Neural cell (in vitro differentiated cells): ENCODE results near the gene XPR1. TPM values are rescaled to one million over a fixed set of nuclear protein-coding genes. Genes with fewer than 3 reads are reported as not detected.
"Not testable (repeated sequence)": the region's sequence is repeated elsewhere in the genome, so short reads cannot be mapped to it uniquely, and the experiment has no call there.

Experiments
- H2AFZ ChIP-seq: fragments of 200-600, 300-800 bp; sonication (generic), shearing (Covaris generic); 2 replicates; pipeline ENCODE4 v1.6.0; 2014; ENCODE audit warnings: low read depth, mild to moderate bottlenecking, antibody characterized with exemption, low read length, moderate library complexity
- H3F3A ChIP-seq: fragments of 200-600 bp; shearing (Covaris generic); 2 replicates; pipeline ENCODE4 v1.6.1; 2016; ENCODE audit warnings: mild to moderate bottlenecking, moderate library complexity, mixed read lengths, antibody characterized with exemption, low read length; ENCODE audit not compliant: insufficient read depth, poor library complexity, severe bottlenecking
- H3K27ac ChIP-seq: fragments of 200-600, 300-800 bp; sonication (generic), shearing (Covaris generic); 2 replicates; pipeline ENCODE4 v1.5.1; 2014; ENCODE audit warnings: mild to moderate bottlenecking, low read length, moderate library complexity
- H3K27me3 ChIP-seq: fragments of 300-800, 200-600 bp; sonication (generic), shearing (Covaris generic); 2 replicates; pipeline ENCODE4 v1.6.0; 2014; ENCODE audit warnings: mild to moderate bottlenecking, low read depth, low read length, moderate library complexity; ENCODE audit not compliant: insufficient read depth
- H3K36me3 ChIP-seq: fragments of 300-800, 200-600 bp; sonication (generic), shearing (Covaris generic); 2 replicates; pipeline ENCODE4 v1.5.1; 2014; ENCODE audit warnings: mild to moderate bottlenecking, antibody characterized with exemption, low read length, moderate library complexity; ENCODE audit not compliant: insufficient read depth
- H3K4me2 ChIP-seq: fragments of 300-800, 200-600 bp; sonication (generic), shearing (Covaris generic); 2 replicates; pipeline ENCODE4 v1.6.0; 2014; ENCODE audit warnings: mild to moderate bottlenecking, low read length
- H3K4me3 ChIP-seq: fragments of 300-800, 200-600 bp; sonication (generic), shearing (Covaris generic); 2 replicates; pipeline ENCODE4 v1.5.1; 2014; ENCODE audit warnings: mild to moderate bottlenecking, low read length, moderate library complexity
- H3K79me2 ChIP-seq: fragments of 200-600 bp; shearing (Covaris generic); replicated peaks from 2 replicates; pipeline ENCODE4 v1.6.0; 2014; ENCODE audit warnings: mild to moderate bottlenecking, low read length, moderate library complexity; ENCODE audit not compliant: insufficient read depth
- H3K9ac ChIP-seq: fragments of 300-800, 200-600 bp; sonication (generic), shearing (Covaris generic); 2 replicates; pipeline ENCODE4 v1.6.1; 2016; ENCODE audit warnings: mild to moderate bottlenecking, low read length, mixed read lengths
- H3K9me2 ChIP-seq: fragments of 200-600 bp; shearing (Covaris generic); 2 replicates; pipeline ENCODE4 v1.6.1; 2016; ENCODE audit warnings: mild to moderate bottlenecking, low read length, mixed read lengths; ENCODE audit not compliant: insufficient read depth
- H3K9me3 ChIP-seq: fragments of 200-600, 300-800 bp; sonication (generic), shearing (Covaris generic); 2 replicates; pipeline ENCODE4 v1.6.1; 2016; ENCODE audit warnings: mild to moderate bottlenecking, mixed run types, low read length, moderate library complexity, mixed read lengths
- H4K20me1 ChIP-seq: fragments of 200-600 bp; shearing (Covaris generic); 2 replicates; pipeline ENCODE4 v1.6.1; 2016; ENCODE audit warnings: mild to moderate bottlenecking, mixed run types; ENCODE audit not compliant: insufficient read depth
- CTCF ChIP-seq: fragments of 450-650 bp; IDR thresholded peaks from 2 replicates; pipeline ENCODE4 v1.5.1; 2014; ENCODE audit warnings: antibody characterized with exemption, mild to moderate bottlenecking, moderate library complexity; ENCODE audit not compliant: poor library complexity, severe bottlenecking
- EP300 ChIP-seq: fragments of 450-650 bp; conservative IDR thresholded peaks from 2 replicates; pipeline ENCODE4 v1.6.1; 2014; ENCODE audit warnings: antibody characterized with exemption, mild to moderate bottlenecking, moderate library complexity; ENCODE audit not compliant: poor library complexity, severe bottlenecking
- EZH2 ChIP-seq: fragments of 200-600, 300-800 bp; shearing (Covaris generic), sonication (generic); IDR thresholded peaks from 2 replicates; pipeline ENCODE4 v1.6.1; 2014; ENCODE audit warnings: antibody characterized with exemption, low read length, borderline replicate concordance, mild to moderate bottlenecking; ENCODE audit not compliant: insufficient read depth, poor library complexity, severe bottlenecking
- MXI1 ChIP-seq: fragments of 450-650 bp; conservative IDR thresholded peaks from 2 replicates; pipeline ENCODE4 v1.6.1; 2014; ENCODE audit warnings: antibody characterized with exemption, mild to moderate bottlenecking; ENCODE audit not compliant: poor library complexity, severe bottlenecking
- POLR2AphosphoS5 ChIP-seq: IDR thresholded peaks from 2 replicates; pipeline ENCODE4 v1.6.1; 2012
- RAD21 ChIP-seq: fragments of 450-650 bp; conservative IDR thresholded peaks from 2 replicates; pipeline ENCODE4 v1.6.1; 2014; ENCODE audit warnings: antibody characterized with exemption, mild to moderate bottlenecking, moderate library complexity
- SMC3 ChIP-seq: fragments of 450-650 bp; conservative IDR thresholded peaks from 2 replicates; pipeline ENCODE4 v1.6.1; 2014; ENCODE audit warnings: antibody characterized with exemption, mild to moderate bottlenecking, moderate library complexity; ENCODE audit not compliant: poor library complexity
- TAF1 ChIP-seq: IDR thresholded peaks from 2 replicates; pipeline ENCODE4 v1.6.1; 2012; ENCODE audit warnings: low read depth
- polyA plus RNA-seq: library from polyadenylated mRNA; depleted of rRNA; stranded (reverse); fragments of >200 nt; gene quantifications from 2 replicates; pipeline ENCODE4 v1.2.3, GENCODE V29; 2014
- TF ChIP-seq, protein P1 (sequence below): IDR thresholded peaks from 2 replicates; pipeline ENCODE4 v1.6.1; 2012; ENCODE audit warnings: borderline replicate concordance

Gene XPR1
- polyA plus RNA-seq, 1 donor from 2014 or later, result 185 TPM

GRCh38 chr1:180644526-180645192 is 12.8 kb downstream of the XPR1 start:
- no peaks in the 10 kb centered on the region for H3K27me3 ChIP-seq
- no peak overlapping the region for H3K27ac ChIP-seq
- H3F3A ChIP-seq, result no peaks in the 10 kb centered on the region
- H3K36me3 ChIP-seq, result no peaks in the 10 kb centered on the region
- no peak overlapping the region for H3K9ac ChIP-seq
- no peaks in the 10 kb centered on the region for H4K20me1 ChIP-seq
- H3K79me2 ChIP-seq, result peaks cover 81% of the 10 kb centered on the region
- H3K9me2 ChIP-seq, result no peaks in the 10 kb centered on the region
- H2AFZ ChIP-seq, result no peak overlapping the region
- no peaks in the 10 kb centered on the region for H3K9me3 ChIP-seq
- no peak overlapping the region for H3K4me2 ChIP-seq
- H3K4me3 ChIP-seq, result no peak overlapping the region
- TF ChIP-seq EP300 (no peak), CTCF (no peak), EZH2 (no peak), MXI1 (no peak), TAF1 (no peak), RAD21 (no peak), POLR2AphosphoS5 (no peak)
- TF ChIP-seq, protein P1, sequence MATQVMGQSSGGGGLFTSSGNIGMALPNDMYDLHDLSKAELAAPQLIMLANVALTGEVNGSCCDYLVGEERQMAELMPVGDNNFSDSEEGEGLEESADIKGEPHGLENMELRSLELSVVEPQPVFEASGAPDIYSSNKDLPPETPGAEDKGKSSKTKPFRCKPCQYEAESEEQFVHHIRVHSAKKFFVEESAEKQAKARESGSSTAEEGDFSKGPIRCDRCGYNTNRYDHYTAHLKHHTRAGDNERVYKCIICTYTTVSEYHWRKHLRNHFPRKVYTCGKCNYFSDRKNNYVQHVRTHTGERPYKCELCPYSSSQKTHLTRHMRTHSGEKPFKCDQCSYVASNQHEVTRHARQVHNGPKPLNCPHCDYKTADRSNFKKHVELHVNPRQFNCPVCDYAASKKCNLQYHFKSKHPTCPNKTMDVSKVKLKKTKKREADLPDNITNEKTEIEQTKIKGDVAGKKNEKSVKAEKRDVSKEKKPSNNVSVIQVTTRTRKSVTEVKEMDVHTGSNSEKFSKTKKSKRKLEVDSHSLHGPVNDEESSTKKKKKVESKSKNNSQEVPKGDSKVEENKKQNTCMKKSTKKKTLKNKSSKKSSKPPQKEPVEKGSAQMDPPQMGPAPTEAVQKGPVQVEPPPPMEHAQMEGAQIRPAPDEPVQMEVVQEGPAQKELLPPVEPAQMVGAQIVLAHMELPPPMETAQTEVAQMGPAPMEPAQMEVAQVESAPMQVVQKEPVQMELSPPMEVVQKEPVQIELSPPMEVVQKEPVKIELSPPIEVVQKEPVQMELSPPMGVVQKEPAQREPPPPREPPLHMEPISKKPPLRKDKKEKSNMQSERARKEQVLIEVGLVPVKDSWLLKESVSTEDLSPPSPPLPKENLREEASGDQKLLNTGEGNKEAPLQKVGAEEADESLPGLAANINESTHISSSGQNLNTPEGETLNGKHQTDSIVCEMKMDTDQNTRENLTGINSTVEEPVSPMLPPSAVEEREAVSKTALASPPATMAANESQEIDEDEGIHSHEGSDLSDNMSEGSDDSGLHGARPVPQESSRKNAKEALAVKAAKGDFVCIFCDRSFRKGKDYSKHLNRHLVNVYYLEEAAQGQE, result no peak

- not testable (repeated sequence) for H3F3A ChIP-seq, H4K20me1 ChIP-seq, H3K9ac ChIP-seq, H3K9me2 ChIP-seq, H2AFZ ChIP-seq, H3K36me3 ChIP-seq, H3K4me3 ChIP-seq, H3K4me2 ChIP-seq, H3K27ac ChIP-seq, H3K27me3 ChIP-seq, H3K9me3 ChIP-seq
- H3K79me2 ChIP-seq, result peaks cover 81% of the 10 kb centered on the region
Measured at GRCh38 chr1:180645261-180645660, 13.4 kb downstream of the XPR1 start.

DNA sequence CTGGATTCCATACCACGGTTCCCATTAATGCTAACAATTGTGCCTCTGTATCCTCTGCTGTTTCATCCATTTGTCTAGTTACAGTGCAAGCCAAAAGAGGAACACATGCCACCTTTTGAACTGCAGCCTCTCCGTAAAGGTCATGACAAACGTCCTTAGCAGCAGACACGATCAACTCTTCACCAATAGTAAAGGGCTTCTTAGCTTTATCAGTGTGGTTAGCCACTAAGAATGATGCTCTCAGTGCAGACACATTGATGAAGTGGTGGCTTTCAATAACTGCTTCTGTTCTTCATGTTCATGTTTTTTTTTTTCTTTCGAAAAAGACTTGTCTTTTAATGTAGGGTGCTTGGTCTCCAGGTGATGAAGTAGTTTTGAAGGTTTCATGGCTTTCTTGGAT is 14.3 kb downstream of the XPR1 start:
- Histone ChIP-seq H2AFZ (no peak overlapping the region), H3F3A (no peaks in the 10 kb centered on the region), H4K20me1 (no peaks in the 10 kb centered on the region), H3K9me3 (no peaks in the 10 kb centered on the region), H3K9ac (no peak overlapping the region), H3K27ac (no peak overlapping the region), H3K4me2 (no peak overlapping the region), H3K27me3 (no peaks in the 10 kb centered on the region), H3K79me2 (peaks cover 75% of the 10 kb centered on the region), H3K4me3 (no peak overlapping the region), H3K9me2 (no peaks in the 10 kb centered on the region), H3K36me3 (no peaks in the 10 kb centered on the region)
- TF ChIP-seq EP300 (no peak), MXI1 (no peak), SMC3 (no peak), EZH2 (no peak), CTCF (no peak), RAD21 (no peak), POLR2AphosphoS5 (no peak), TAF1 (no peak)
- TF ChIP-seq, protein P1, result no peak
